ENCODE results near the gene NFIA.

Gene NFIA

GRCh38 chr1:61083807-61084440 lies 1.6 kb downstream of the NFIA start:
- DNase-seq (ENCODE audit: low spot score) = peak; percentile 40

- DNase-seq (ENCODE audit: low spot score) = no peak
These were observed 2.2 kb downstream of the NFIA start for GRCh38 chr1:61084491-61085031.

DNA sequence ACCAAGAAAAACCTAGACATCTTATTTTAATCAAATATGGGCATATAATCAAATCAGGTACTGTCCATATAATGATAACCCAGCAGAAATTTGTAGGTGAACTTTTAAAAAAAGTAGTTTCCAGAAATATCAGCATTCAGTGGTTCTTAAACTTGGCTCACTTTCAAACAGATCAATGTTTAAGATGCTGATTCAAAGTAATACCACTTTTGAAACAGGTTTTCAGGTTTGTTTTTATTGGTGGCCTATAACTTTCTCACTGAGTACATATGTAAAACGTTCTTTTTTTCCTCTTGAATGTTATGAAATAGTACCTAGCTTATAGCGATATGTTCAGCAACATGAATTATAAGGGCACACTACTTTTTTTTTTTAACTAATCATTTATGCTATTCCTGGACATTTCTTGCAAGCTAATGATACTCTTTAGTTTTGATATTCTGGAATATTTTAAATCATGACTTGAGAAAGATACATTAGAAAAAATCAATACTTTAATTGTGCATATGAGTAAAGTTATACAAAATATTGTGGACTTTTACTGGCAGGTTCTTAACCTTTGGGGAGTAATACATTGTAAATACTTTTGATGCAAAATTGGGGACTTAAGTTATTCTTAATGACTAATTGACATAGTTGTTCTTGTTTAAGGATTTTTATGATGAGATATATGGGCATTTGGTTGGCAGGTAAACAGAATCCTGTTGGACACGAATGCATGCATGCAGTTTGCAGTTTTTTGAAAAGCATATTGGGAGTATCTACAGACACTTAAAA lies 3.0 kb downstream of the NFIA start:
- DNase-seq (ENCODE audit: low spot score) = no peak

- DNase-seq (ENCODE audit: low spot score) = no peak
These were observed 3.8 kb downstream of the NFIA start for GRCh38 chr1:61085983-61086644.

DNA sequence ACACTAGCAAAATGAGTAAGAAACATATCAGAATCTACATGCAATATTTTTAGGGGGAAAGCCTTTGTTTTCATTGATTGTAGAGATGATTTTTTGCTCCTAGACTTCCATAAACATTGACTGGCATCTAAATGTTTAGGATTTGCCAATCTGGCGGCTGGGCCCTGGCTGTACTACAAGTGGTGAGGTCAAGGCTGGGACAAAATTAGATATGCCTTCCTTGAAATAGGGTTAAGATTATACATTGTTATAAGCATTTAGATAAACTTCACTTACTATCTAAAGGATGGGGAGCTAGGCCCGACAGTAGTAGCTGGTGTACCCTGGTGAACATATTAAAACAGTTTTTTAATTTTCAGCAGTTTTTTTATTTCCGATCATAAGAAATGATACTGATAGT lies 5.2 kb downstream of the NFIA start:
- DNase-seq (ENCODE audit: low spot score) = no peak

DNA sequence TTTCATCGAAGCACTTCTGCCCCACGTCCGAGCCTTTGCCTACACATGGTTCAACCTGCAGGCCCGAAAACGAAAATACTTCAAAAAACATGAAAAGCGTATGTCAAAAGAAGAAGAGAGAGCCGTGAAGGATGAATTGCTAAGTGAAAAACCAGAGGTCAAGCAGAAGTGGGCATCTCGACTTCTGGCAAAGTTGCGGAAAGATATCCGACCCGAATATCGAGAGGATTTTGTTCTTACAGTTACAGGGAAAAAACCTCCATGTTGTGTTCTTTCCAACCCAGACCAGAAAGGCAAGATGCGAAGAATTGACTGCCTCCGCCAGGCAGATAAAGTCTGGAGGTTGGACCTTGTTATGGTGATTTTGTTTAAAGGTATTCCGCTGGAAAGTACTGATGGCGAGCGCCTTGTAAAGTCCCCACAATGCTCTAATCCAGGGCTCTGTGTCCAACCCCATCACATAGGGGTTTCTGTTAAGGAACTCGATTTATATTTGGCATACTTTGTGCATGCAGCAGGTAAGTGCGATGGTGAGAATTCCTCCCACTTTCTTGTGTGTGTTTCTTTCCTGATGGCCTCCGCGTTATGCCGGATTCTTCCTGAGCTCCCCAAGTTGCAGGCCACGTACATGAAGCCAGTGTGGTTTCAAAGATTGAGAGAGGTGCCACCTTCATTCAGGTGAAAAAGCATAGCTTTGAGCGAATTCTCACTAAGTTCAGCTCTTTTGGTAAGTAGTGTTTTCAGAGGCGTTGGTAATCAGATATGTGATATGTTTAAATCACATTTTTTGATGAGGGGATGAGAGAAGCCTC lies 6.0 kb downstream of the NFIA start:
- no peak for DNase-seq (ENCODE audit: low spot score)

GRCh38 chr1:61089338-61089737 lies 7.0 kb downstream of the NFIA start:
- DNase-seq (ENCODE audit: low spot score) = no peak

DNA sequence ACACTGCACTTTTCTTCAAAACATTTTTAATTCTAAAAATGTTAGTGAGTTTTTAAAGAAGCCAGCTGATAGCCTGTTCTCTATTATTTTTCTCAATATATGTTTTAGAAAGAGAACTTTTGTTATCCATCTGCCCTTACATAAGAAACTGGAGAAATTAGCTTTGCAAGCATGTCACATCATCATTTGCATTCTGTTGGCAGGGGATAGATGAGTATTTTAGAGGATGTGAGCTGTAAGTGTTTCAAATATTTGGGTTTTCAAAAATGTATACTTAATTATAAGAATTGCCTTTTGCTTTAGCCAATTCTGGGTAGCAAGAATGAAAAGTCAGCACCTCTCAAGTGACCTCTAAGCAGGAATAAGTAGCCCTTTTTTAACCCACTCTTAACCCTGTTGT lies 7.4 kb downstream of the NFIA start:
- DNase-seq (ENCODE audit: low spot score) = no peak

DNA sequence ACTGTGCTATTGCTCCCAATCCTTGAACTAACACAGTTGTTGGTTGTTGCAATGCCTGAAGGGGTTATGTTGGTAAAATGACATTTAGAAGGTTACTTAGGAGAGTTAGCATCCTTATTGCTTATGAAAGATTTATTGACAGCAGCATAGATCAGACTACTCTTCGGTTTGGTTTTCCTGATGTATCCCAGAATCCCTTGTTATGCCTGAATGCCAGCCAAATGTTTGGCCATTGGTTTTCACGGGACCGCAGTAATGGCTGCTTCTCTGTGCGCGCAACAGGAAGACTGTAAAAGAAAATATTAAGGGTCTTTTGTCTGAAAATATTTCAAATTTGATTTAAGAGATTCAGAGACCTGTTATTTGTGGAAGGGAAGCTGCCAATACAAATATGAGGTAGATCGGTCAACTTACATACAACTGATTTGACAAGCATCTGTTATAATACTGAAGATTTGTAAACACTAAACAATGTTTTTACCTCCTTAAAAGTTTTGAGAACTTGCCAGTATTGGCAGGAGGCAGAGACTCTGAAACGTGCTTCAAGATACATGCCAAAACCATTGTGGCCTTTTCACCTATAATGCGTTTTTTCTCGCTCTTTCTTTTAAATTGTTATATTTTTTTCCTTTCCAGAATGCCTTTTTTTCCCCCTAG lies 8.3 kb downstream of the NFIA start:
- DNase-seq (ENCODE audit: low spot score) = no peak

DNA sequence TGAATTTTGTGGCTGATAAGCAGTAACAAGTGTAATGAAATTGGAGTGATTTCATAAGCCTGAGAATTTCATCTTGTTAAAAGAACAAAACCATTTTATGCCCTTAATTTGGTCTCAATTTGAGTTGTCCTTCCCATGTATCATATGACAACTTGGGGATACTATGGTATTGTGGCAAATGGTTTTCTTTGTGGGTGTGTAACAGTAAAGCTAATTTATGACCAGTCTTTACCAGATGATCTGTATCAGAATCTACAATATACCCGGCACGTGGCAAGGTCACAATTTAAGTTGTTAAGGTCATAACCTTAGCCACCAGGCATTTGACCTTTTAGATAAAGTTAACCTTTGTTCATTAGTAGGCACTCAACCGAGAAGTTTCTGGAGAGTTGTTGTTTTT lies 9.1 kb downstream of the NFIA start:
- no peak for DNase-seq (ENCODE audit: low spot score)

GRCh38 chr1:61092642-61093041 lies 10.3 kb downstream of the NFIA start:
- no peak for DNase-seq (ENCODE audit: low spot score)

GRCh38 chr1:61093525-61094137 lies 11.3 kb downstream of the NFIA start:
- DNase-seq (ENCODE audit: low spot score) = no peak

DNA sequence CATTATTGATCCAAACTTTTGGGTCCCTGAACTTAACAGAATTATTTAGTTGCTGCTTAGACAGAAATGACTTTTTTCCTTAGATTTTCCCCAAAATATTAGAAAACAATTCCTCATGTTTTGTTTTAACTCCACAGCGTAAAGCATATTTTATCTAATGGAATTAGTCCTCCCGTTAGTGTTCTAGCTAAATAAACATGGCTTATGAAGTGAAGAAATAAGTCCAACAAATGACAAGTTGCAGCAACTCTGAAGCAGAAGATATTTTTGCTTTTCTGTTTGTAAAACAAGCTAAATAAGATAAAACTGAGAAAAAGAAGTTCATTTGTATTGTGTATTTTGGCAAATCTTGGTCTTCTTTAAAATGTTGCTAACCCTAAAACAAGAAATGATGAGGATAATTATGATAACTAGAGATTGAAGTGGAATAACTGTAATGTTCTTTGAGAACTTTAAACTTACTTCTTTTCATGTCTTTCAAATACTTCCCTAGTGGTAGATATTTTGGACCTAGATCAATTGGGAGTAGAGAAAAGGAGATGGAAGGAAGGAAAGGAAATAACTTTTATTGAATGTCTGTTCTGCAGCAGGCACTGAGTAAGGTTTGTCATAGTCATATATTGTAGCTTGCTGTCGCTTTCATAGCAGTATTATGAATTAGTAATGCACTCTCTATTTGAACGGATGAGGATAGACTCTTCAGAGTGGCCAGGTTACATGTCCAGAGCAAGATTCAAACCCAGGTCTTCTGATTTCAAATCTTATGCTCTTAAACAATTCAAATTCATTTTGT lies 12.5 kb downstream of the NFIA start:
- no peak for DNase-seq (ENCODE audit: low spot score)

DNA sequence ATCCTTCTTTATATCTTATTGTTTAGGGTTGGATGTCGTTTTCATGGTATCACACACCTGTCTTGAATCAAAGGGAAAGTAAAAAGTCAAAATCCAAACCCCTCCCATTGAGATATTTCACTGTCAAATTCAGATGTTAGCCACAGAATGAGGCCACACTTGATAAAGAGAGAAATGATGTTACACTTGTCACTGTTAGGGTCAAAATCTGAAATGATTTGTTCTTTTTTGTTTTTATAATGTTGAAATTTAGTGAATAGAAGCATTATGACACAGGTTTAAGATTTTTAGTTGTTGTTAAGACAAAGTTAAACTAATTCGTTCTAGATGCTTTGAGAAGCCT lies 13.1 kb downstream of the NFIA start:
- no peak for DNase-seq (ENCODE audit: low spot score)

DNA sequence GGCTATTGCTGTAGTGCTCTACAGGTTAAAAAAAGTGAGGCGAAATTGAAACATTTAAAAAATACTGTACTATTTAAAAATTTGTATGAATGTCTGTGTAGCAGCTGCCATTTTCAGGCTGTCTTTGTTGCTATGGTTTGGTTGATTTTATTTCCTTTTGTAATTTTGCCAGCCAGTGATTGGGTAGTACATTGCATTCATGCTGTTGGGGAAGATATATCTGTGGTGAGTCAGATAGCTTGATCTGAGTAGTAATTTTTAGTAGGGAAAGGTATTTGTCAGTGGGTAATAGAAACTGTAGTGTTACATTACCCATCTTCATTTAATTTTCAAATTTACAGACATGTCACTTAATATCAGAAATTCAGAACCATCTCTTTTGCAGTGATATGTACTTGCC lies 15.0 kb downstream of the NFIA start:
- peak; percentile 18 for DNase-seq (ENCODE audit: low spot score)

DNA sequence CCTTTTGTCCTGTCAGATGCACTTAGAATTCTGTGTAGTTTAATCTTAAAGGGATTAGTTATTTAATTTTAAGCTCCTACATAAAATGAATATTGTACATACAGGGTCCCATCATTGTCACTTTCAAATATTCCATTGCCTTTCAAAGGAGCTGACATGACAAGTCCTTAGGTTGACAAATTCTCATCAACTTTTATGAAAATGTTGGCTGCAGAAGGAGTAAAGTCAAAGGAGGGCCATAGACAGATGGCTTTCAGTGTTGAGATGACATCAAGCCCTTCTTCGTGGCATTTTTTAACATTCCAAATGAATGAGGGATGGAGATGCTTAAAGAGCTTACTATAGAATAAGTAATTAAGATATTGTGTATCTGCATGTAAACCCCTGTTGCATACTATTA lies 15.4 kb downstream of the NFIA start:
- DNase-seq (ENCODE audit: low spot score) = no peak

- DNase-seq (ENCODE audit: low spot score) = no peak
These were observed 16.0 kb downstream of the NFIA start for GRCh38 chr1:61098333-61098732.

GRCh38 chr1:61098906-61099437 lies 16.6 kb downstream of the NFIA start:
- no peak for DNase-seq (ENCODE audit: low spot score)

DNA sequence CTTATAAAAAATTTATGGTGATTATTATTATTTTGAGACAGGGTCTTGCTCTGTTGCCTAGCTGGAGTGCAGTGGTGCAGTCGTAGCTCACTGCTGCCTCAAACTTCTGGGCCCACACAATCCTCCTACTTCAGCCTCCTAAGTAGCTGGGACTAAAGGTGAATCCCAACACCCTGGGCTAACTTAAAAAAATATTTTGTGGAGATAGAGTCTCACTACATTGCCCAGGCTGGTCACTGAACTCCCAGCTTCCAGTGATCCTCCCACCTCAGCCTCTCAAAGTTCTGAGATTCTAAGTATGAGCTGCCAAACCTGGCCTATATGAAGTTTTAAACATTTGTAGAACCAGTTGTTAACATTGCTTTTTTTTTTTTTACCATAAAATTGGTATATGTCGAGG lies 18.2 kb downstream of the NFIA start:
- DNase-seq (ENCODE audit: low spot score) = no peak

- no peak for DNase-seq (ENCODE audit: low spot score)
These were observed 19.2 kb downstream of the NFIA start for GRCh38 chr1:61101536-61101935.
